NCI-H1694 (cell line): ENCODE data around the gene TCEA3.

ENCODE experiments used
- DNase-seq: peaks from one replicate; lab custom pipeline; 2025; lab: John Stamatoyannopoulos, UW

Gene TCEA3

DNA sequence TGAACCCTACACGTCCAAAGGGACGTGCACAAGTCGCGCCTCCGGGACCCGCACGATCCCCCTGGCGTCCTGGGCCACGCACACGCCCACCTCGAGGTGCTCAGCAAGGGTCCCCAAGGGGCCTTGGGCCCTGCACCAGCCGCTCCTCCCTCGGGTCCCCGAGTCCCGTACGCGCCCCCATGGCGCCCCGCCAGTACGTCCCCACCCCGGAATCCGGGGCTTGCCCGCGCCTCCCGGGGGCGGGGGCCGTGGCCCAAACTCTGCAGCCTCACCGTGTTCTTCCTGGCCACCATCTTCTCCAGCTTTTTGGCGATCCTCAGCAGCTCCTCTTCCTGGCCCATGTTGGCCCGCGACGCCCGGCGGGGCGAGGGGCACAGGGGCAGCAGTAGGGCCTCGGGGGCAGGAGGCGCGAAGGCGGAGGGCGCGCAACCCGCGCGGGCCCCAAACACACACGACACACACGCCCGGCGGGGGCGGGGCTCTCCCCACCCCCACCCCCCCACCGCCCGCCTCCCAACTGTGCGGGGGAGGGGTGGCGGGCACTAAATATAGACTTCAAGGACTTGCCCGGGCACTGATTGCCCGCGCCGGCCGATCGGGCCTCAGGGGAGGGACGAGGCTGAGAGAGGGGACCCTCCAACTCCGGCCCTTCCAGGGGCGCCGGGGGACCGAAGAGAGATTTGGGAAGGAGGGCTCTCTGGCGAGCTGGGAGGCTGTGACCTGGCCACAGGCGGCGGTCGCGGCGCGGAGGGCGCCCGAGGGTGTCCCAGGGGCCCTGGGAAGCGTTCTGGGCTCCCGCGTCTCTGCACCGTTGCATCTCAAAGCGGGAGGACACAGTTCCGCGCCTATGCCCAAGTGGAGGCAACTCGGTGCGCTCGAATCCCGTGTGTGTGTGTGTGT, at the start of gene TCEA3:
TCEA3 (minus strand) TSS at position 456 of the 900 bp plus-strand sequence; CDS start at position 341, 115 bp downstream.
- DNase-seq, result no peak

DNA sequence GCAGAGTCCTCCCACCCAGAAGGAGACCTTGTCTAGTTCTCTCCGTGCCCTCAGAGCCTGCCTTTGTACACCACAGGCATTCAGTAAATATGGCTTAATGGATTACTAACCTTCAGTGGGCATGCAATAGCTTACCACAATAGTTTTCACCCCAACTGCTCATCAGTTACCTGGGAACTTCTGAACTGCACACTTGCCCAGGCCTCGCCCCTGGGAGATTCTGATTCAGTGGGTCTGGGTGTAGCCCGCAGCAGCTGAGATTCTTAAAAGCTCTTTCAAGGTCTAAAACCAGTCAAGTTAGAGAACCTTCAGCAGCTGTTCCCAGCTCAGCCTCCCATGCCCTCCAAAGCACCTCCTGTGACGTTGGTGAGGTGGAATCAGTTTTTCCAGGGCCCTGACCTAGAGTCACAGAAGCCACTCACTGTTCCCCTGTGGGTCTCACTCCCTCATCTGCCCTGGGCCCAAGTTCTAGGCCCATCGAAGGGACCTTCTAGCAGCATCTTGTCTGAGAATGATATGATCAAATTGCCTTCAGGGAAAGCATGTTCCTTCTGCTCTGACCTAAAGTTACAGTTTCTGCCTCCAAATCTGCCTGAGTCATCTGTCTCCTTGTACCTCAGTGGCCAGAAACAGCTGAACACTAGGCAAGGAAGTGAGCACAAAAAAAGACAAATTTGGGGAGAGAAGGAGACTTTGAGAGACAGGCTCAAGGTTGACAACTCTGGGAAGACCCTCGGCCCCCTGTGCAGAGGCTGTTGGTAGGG, 48.7 kb upstream of the TCEA3 start:
- DNase-seq, result no peak

DNA sequence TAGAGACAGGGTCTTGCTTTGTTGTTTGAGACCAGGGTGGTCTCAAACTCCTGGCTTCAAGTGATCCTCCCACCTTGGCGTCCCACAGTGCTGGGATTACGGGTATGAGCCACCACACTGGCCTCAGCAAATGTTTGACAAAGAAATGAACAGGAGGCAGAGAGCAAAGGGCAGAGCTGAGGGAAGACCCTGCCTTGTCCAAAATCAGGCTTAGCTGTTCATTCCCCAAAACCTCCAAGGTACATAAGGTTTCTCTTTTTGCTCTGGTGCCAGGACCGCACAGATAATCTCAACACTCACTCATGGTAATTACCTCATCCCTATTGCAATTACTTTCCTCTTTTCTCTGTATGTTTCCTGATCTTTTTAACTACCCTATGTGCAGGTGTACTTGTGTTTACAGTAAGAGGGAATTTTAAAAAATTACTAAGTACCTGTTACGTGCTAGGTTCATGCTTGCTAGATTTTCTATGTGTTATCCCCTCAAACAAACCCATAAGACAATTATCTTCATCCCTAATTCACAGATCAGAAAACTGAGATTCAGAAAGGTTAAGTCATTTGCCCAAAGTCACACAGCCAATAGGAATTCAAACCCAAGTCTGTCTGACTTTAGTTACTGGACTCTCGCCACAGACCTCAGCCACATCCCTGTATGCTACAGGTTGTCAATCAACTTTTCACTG, 47.9 kb upstream of the TCEA3 start:
- no peak for DNase-seq

DNA sequence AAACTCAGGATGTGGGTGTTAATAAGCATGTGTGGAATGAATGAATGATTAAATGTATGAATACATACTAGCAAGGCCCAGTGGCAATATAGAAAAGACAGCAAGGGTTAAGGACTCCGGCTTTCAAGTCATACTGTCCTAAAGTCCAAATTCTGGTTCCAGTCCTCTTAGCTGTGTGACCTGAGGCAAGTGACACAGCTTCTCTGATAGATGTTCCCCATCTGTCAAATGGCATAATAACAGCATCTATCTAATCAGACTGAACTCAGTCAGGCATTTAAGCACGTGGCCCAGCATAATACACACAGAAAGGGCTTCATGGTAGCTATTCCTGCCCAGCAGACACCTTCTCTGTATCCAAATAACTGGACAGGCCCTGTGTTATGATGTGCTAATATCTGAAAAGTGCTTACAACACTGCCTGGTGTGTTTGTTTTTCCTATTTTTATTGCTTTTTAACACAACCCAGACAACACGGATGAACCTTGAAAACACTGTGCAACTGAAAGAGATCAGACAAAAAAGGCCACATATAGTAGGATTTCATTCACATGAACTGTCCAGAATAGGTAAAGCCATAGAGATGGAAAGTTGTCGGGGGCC, 47.0 kb upstream of the TCEA3 start:
- no peak for DNase-seq

DNA sequence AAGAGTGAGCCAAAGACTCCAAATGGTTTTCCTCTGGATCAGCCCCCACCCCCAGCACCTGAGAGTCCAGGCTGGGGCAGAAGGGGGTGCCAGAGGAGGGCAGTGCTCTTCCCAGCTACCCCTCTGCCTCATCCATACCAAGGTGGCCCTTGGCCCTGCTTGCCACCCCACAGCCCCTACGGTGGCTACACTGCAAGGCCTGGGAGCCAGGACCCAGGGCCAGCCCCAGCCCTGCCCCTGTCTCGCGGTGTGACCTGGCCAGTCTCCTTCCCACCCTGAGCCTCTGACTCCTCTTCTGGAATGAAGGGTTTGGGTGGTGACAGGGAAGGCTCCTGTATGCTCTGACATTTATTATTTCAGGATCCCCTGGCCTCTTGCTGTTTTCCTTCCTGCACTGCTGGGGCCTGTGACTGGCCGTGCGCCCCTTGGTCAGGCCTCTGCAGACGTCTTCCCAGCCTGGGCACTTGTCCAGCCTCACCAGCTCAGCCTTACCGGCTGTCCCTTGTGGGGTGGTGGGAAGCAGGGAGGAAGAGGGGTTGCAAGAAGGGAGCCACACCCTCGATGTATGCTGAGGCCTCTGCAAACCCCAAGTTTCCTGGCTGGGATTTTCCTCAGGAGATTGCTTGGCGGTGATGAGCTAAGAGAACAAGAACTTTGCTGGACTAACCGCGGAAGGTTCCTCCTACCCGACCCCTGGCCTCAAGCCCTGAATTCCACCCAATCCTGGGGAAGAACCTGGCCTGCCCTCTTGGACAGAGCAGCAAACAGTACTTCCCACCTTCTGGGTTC, 45.9 kb upstream of the TCEA3 start:
- DNase-seq, result no peak

DNA sequence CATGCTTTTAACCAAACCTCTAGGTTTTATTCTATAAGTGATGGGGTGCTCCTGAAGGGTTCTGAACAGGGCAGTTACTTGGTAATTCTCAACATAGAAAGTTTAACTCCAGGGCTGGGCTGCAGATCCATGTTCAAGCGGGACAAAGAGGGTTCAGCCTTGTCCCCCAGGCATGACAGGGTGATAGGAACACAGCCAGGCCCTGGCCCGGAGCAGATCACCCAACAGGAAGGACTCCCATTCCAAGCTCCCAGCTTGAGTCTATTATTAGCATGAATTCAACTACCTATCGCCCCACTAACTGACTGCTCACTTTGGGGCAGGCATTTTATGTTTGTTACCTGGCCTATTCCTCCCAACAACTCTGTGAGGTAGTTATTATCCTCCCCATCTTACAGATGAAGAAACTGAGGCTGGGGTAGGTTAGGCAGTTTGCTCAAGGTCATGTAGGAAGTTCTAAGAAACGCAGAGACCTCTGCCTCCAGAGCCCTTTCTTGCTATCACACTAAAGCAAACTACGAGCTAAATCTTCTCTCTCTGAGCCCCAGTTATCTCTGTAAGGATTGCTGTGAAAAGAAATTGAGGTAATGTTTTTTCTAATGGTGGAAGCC, 44.9 kb upstream of the TCEA3 start:
- DNase-seq, result no peak

DNA sequence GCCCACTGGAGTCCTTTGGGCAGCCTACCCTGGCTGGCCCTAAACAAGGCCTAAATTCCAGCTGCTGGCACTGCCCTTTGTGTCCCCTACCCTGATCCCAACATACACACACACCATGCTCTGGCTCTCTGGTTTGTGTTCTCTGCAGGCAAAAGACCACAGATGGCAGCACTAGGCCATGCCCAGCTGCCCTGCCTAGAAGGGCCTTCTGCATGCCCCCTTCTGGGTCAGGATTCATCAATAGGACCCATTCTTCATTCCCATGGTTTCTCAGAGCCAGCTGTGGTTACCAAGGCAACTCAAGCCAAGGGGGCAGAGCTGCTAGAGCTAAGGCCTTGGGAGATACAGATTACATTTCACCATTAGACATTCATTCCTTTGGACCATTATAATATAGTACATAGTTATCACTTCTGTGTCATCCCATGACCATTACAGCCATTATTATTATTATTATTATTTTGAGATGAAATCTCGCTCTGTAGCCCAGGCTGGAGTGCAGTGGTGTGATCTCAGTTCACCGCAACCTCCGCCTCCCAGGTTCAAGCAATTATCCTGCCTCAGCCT, 42.0 kb upstream of the TCEA3 start:
- DNase-seq, result no peak

DNA sequence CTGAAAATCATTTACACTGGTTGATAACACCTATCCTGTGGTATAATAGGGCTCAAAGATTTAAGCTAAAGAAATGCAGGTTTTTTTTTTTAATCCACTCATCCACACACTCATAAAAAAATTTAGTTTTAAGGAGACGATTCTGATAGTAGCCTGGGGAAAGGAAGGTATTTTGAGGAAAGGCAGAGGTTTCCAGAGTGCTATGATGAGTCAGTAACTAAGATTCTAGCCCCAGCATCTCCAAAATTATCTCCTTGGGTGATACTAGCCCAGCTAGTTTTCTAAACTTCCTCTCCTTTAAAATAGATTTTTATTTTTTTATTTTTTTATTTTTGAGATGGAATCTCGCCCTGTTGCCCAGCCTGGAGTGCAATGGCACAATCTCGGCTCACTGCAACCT, 38.7 kb upstream of the TCEA3 start:
- no peak for DNase-seq

DNA sequence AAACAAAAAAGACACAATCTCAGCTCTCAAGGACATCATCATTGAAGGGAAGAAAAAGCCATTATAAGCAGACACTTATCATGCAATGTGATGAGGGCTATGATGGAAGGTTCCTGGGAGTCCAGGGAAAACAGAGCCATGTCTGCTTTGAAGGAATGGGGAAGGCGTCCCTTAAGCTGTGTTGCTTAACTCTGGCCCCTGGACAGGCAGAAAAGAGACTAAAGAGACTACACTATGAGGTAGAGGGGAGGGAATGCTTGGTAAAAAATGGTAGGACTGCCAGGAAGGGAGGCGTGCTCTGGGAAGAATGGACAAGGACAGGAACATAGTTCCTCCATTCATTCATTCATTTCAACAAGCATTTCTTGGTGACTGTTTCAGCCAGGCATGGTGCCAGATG, 38.2 kb upstream of the TCEA3 start:
- DNase-seq, result no peak

DNA sequence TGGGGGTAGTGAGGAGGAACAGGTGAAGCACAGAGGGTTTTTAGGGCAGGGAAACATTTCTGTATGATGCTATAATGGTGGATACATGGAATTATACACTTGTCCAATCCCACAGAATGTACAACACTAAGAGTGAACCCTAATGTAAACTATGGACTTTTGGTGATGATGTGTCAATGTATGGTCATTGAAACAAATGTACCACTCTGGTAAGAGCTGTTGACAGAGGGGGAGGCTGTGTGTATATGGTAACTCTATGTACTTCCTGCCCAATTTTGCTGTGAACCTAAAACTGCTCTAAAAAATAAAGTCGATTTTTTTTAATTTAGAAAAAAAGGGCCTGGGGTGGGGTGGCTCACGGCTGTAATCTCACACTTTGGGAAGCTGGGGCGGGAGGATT, 36.5 kb upstream of the TCEA3 start:
- no peak for DNase-seq

DNA sequence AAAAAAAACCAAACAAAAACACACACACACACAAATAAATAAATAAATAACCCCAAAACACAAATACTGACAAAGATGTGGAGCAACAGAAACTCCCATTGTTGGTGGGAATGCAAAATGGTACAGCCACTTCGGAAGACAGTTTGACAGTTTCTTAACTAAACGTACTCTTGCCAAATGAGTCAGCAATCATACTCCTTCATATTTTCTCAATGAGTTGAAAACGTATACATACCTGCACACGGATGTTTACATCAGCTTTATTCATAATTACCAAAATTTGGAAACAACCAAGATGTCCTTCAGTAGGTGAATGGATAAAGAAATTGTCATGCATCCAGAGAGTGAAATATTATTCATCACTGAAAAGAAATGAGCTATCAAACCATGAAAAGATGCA, 36.0 kb upstream of the TCEA3 start:
- no peak for DNase-seq

DNA sequence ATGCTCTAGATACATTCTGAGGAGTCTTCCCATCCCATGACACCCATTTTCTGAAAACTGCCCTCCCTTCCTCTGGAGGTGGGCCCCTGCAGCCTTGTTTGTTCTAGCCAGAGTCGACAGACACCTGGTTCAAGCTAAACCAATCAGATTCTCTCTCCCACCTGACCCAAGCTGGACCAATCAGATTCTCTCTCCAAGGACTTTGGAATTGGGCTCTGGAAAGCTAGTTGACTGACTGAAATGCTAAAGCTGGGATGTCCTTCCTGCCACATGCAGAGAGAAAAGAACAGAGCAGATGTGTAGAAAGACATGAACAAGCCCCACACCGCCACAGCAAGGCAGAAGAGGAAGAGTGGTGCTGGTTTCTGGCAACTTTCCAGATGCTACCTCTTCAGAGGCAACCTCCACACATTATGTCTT, 34.8 kb upstream of the TCEA3 start:
- no peak for DNase-seq

DNA sequence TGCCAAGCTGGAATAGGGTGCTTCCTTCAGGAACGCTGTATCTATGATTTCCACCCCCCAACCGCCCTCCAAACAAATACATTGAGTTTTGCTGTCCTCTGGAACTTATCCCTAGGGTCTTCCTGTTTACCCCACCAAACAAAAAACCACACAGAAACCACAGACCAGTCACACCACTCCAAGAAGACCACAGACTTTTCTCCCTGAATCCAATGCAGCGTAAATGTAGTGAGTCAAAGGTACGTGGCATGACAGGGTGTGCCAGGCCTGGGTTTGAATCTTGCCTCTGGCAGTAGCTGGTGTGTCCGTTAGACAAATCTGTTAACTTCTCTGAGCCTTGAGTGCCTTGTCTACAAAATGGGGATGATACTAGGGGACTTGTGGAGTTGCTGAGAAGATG, 31.7 kb upstream of the TCEA3 start:
- no peak for DNase-seq

DNA sequence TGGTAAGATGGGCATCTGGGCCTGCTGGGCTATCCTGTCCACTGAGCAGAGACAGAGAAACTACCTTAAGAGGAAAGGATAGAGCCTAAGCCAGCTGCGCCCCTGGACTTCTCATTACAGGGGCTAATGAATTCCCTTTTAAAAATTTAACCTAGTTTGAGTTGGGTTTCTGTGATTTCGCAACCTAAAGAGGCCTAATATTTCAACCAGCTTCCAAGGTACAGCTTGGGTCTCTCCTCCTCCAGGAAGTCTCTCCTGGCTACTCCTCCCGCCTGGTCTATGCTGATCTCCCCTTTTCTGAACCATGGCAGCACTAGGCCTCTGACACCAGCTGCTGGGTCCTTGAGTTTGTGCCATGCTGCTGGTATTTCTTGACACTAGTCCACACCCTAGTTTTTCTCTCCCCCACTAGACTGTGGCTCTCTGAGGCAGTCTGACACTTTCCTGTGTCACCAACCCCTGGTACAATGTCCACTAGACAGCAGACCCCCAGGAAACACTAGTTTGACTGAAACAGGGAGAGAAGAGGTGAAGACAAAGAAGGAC, 29.0 kb upstream of the TCEA3 start:
- DNase-seq, result no peak

DNA sequence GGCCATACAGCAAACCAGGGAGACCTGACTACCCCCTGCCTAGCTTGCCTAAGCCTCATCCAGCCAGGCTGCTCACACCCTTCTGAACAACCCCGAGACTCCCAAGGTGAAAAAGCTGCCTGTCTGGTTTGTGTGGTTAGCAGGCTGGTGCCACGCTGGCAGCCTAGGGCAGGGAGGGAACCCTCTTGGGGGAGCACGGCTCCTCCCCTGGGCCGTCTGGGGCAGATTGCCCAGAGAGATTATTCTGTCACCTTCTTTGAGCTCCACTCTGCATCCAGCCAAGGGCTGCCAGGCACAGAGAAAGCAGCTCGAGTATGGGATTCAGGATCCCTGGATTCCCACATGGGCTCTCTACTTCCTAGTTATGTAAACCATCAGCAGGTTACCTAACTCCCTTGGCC, 27.5 kb upstream of the TCEA3 start:
- DNase-seq, result no peak

DNA sequence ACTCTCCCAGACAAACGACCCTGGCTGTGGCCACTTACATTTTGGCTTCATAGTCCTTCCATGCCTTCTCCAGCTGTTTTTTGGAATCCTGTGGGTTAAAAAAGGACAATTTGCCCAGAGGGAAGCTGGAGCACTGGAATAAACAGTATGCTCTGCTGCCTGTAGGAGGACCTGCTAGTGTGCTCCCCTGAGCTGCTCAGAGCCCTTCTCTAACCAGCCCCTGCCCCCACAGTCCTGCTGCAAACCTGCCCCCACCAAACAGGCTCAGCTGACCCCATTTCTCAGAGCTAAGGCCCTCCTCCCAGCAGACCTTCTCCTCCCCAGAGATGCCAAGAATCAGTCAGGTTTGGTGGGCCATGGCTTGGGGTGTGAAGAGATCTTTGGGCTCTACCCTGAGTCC, 26.9 kb upstream of the TCEA3 start:
- DNase-seq, result peak; percentile 14

DNA sequence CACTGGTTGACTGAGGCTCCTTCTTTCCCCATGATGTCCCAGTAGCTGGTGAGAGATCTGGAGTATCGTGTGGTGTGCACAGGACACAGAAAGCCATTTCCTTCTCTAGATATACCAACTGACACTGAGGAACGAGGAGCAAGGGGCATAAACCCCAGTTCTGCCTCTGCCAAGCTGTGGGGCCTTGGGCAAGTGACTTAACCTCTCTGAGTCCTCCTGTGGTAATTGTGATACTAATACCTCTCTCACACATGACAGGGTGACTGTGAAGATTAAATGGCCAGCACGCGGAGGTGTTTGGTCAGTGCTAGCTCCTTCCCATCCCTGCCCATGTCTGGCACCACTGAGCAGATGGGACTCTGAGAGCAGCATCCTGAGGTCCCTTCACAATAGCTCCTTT, 26.3 kb upstream of the TCEA3 start:
- DNase-seq, result no peak

DNA sequence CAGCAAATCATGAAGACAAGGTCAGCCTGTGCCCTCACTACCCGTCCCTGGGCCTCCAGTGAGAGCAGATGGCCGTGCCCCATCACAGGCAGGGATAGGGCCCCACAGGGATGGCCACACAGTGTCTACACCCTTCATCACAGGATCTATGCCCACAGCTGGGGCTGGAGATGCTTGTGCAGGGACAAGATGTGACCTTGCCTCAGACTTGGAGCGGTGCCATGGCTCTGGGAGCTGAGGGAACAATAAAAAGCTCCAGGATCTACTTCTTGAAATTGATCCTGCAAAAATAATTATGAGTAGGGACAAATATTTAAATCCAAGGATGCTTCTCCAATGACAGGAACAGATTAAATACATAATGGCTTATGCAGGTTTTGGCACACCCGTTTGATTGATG, 25.4 kb upstream of the TCEA3 start:
- DNase-seq, result no peak

DNA sequence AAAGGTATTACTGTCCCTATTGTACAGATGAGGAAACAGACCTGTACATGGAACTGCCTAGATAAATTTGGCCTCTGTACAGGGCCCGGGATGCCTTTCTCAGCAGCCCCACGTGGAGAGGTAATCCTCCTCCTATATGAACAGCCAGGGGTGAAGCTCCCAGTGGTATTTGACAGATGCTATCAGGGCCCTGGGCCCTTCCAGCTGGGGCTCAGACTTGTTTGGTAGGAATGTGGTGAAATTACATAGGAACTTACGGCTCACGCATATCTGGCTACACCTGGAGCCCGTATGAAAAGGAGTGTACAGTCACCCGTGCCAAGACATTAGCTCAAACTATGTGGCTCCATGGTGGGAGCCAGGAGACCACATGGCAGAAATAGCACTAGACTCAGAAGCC, 24.8 kb upstream of the TCEA3 start:
- no peak for DNase-seq

DNA sequence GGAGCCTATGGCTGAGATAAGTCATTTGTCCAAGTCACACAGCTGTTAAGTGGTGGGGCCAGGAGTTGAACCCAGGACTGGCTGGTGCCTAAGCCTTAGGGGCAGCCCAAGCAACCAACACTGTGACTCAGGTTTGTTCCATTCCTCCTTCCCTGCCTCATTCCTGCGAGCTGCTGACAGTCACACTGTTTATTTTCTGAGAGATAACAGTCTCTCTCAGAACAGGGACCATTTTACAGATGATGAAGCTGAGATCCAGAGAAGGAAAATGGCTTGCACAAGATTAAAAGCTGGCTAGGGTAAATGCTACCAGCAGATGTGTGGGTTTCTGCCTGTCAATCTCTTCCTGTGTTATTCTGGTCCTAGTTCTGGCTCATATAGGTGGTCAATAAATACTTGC, 24.3 kb upstream of the TCEA3 start:
- DNase-seq, result no peak
